B cell (primary cell): ENCODE data around the gene BSDC1. TPM values are rescaled to one million over a fixed set of nuclear protein-coding genes. Genes with fewer than 3 reads are reported as not detected.

Experiments used
- ATAC-seq: fragments of 200-7000 bp; cut with Tn5 transposase; one replicate; pipeline ENCODE4 v1.10.0; 2021; ENCODE audit warnings: low read depth, mild to moderate bottlenecking, moderate number of reproducible peaks, moderate library complexity
- CTCF ChIA-PET: fragments of 350-600 bp; sonication (Branson Sonifier 250); formaldehyde crosslinking; loops from one replicate; lab custom pipeline; 2021; ENCODE audit warnings: antibody characterized with exemption, inconsistent platforms; lab: Charles Lee
- POLR2A ChIA-PET: fragments of 350-600 bp; sonication (Branson Sonifier 250); formaldehyde crosslinking; loops from one replicate; lab custom pipeline; 2021; ENCODE audit warnings: antibody characterized with exemption; lab: Charles Lee
- DNase-seq: peaks from one replicate; pipeline ENCODE4 v3.0.0; 2013
- H2AFZ ChIP-seq: 2 replicates; pipeline ENCODE4 v1.6.1; 2012; ENCODE audit warnings: mild to moderate bottlenecking, low read depth, low read length; ENCODE audit not compliant: insufficient read depth, poor library complexity, severe bottlenecking
- H3K27ac ChIP-seq, 2 donors: 1 replicate in 1 of 2; 2 replicates in 1 of 2; pipeline ENCODE4 v1.5.1; 2012 to 2013; ENCODE audit warnings: low read length in 2 of 2, mild to moderate bottlenecking in 2 of 2, moderate library complexity in 1 of 2
- H3K27me3 ChIP-seq, 4 experiments: fragments of 200-600 bp in 1 of 4; sonication (generic) in 1 of 4; replicated peaks in 1 of 4; 1 replicate in 2 of 4; 2 replicates in 2 of 4; pipeline versions ENCODE4 v1.6.1 to v1.7.0; 2013 to 2016; ENCODE audit warnings: low read length in 3 of 4, mild to moderate bottlenecking in 2 of 4, mixed read lengths in 1 of 4, moderate library complexity in 1 of 4; ENCODE audit not compliant: insufficient read depth in 4 of 4, control insufficient read depth in 3 of 4; ENCODE audit errors: control extremely low read depth in 1 of 4
- H3K36me3 ChIP-seq, 2 experiments: replicated peaks in 1 of 2; 1 replicate in 1 of 2; 2 replicates in 1 of 2; pipeline versions ENCODE4 v1.6.1 to v1.7.1; 2013; ENCODE audit warnings: low read length in 1 of 2; ENCODE audit not compliant: insufficient read depth in 2 of 2, control insufficient read depth in 1 of 2; ENCODE audit errors: control extremely low read depth in 1 of 2, extremely low read depth in 1 of 2
- H3K4me1 ChIP-seq, 2 donors: fragments of 200-600 bp in 1 of 2; sonication (generic) in 1 of 2; 1 replicate in 1 of 2; 2 replicates in 1 of 2; pipeline versions ENCODE4 v1.5.1 to v1.6.1; 2013 to 2017; ENCODE audit warnings: low read length in 2 of 2; ENCODE audit not compliant: control insufficient read depth in 2 of 2, insufficient read depth in 2 of 2
- H3K4me2 ChIP-seq: replicated peaks from 2 replicates; pipeline ENCODE3; 2012; ENCODE audit warnings: mild to moderate bottlenecking, low read depth, low read length; ENCODE audit not compliant: poor library complexity, severe bottlenecking
- H3K4me3 ChIP-seq, 5 experiments: fragments of 200-600 bp in 1 of 5; sonication (generic) in 1 of 5; 1 replicate in 3 of 5; 2 replicates in 2 of 5; pipeline versions ENCODE4 v1.5.1 to v1.7.0; 2011 to 2016; ENCODE audit warnings: low read length in 4 of 5, mild to moderate bottlenecking in 4 of 5, low read depth in 2 of 5, control low read depth in 1 of 5, moderate library complexity in 1 of 5; ENCODE audit not compliant: insufficient read depth in 1 of 5; ENCODE audit errors: control extremely low read depth in 1 of 5, extremely low read depth in 1 of 5
- H3K79me2 ChIP-seq: fragments of 200-600 bp; sonication (generic); one replicate; pipeline ENCODE4 v1.6.0; 2016; ENCODE audit warnings: low read length; ENCODE audit not compliant: control insufficient read depth, insufficient read depth
- H3K9ac ChIP-seq: fragments of 200-600 bp; sonication (generic); 2 replicates; pipeline ENCODE4 v1.6.1; 2017; ENCODE audit warnings: mild to moderate bottlenecking, low read length, moderate library complexity
- H3K9me3 ChIP-seq, 3 donors: one replicate each; pipeline versions ENCODE4 v1.6.1 to v1.7.1; 2013; ENCODE audit warnings: low read length in 2 of 3; ENCODE audit not compliant: control insufficient read depth in 2 of 3, insufficient read depth in 1 of 3; ENCODE audit errors: control extremely low read depth in 1 of 3
- H4K20me1 ChIP-seq: 2 replicates; pipeline ENCODE4 v1.6.0; 2012; ENCODE audit warnings: mild to moderate bottlenecking, low read length; ENCODE audit not compliant: insufficient read depth, control insufficient read depth, poor library complexity, severe bottlenecking
- H3K27ac Mint-ChIP-seq: one replicate; pipeline ENCODE4 v1.8.0; 2021; ENCODE audit warnings: mixed read lengths
- H3K27me3 Mint-ChIP-seq: one replicate; pipeline ENCODE4 v1.8.0; 2021; ENCODE audit warnings: mixed read lengths
- H3K4me1 Mint-ChIP-seq: one replicate; pipeline ENCODE4 v1.8.0; 2021; ENCODE audit warnings: mixed read lengths
- H3K4me3 Mint-ChIP-seq: one replicate; pipeline ENCODE4 v1.8.0; 2021; ENCODE audit warnings: mixed read lengths
- H3K9me3 Mint-ChIP-seq: one replicate; pipeline ENCODE4 v1.8.0; 2022; ENCODE audit warnings: mixed read lengths; ENCODE audit not compliant: insufficient read depth
- EZH2 ChIP-seq: IDR thresholded peaks from 2 replicates; pipeline ENCODE4 v1.6.1; 2012; ENCODE audit warnings: borderline replicate concordance, low read depth, mild to moderate bottlenecking, moderate library complexity, low read length; ENCODE audit not compliant: insufficient read depth, poor library complexity, severe bottlenecking
- WGBS: methylation state at CpG from one replicate; pipeline ENCODE4 v1.1.5; 2013; ENCODE audit warnings: missing lambda C conversion rate; ENCODE audit not compliant: insufficient coverage; 5-methylcytosine and 5-hydroxymethylcytosine counted together
- intact Hi-C: fragments of 100-400 bp; cut with micrococcal nuclease; formaldehyde crosslinking; loops from one replicate; pipeline ENCODE4 v1.10.0; 2022
- polyA plus RNA-seq: library from polyadenylated mRNA; depleted of rRNA; stranded (reverse); fragments of >200 nt; gene quantifications from 2 replicates; pipeline ENCODE4 v1.2.3, GENCODE V29; 2012
- total RNA-seq, 2 donors: library from RNA; stranded (reverse); fragments of 120-200 nt in 1 of 2; gene quantifications; 1 replicate in 1 of 2; 2 replicates in 1 of 2; pipeline versions ENCODE4 v1.2.3 to v1.2.4, GENCODE V29; 2013 to 2022
- TF ChIP-seq, protein P1 (sequence below): fragments of 200-600 bp; IDR thresholded peaks from one replicate; pipeline ENCODE4 v1.8.0; 2022; ENCODE audit warnings: antibody characterized with exemption, mild to moderate bottlenecking

The BSDC1 gene
- total and polyA plus RNA-seq, 2 donors (not counting 1 experiment from before 2014, with no cell fraction given): 54.5 to 117 TPM

DNA sequence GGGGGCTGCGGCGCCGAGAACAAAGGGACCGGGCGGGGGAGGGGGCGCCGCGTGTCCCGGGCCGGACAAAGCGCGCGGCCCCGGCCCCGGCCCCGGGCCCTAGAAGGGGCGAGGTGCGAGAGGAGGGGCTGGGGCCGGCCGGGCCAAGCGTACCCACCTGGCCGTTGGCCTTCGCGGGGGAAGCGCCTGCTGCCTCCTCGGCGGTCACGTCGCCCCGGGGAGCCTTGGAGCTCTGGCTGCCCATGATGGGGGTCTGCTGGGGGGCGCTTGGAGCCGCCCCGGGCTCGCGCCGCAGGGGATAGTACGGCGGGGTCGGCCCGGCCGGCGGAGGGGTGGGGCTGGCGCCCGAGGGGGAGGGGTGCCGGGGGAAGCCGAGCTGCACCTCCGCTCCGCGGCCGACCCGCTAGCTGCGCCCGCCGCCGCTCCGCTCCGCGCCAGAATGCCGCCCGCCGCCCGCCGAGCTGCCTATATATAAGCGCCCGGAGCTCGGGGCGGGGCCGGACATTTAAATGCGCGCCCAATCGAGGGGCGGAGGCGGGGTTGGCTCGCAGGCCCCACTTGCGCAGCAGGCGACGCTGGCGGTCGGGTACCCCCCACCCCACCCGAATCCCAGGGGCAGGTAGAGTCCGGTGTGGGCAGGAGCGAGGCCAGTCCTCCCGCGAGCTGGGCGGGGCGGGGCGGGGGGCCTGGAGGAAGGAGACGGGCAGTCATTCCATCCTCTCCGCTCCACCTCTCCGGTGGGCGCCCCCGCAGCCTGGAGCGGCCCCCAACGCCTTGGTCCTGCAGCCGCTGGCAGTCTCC, 58.3 kb downstream of the BSDC1 start, which contains the start of gene MARCKSL1:
MARCKSL1 (minus strand) TSS at position 444 of the 801 bp plus-strand sequence; CDS start at position 244, 200 bp downstream.
- peaks cover 60% of the 10 kb centered on the region for H3K4me1 Mint-ChIP-seq
- Histone ChIP-seq H2AFZ (peak within 1 kb of the TSS; percentile 31), H3K27ac (peak within 1 kb of the TSS; percentile 49 to 61)

More for the DNA sequence above, 58.3 kb downstream of the BSDC1 start, which contains the start of gene MARCKSL1:
- H3K27me3 ChIP-seq: no peaks in the 10 kb centered on the region
- DNase-seq: peak; percentile 94
- Mint-ChIP-seq H3K4me3 (peak within 1 kb of the TSS; percentile 93), H3K9me3 (no peaks in the 10 kb centered on the region), H3K27ac (peak within 1 kb of the TSS; percentile 92), H3K27me3 (no peaks in the 10 kb centered on the region)
- peak within 1 kb of the TSS; percentile 75 for H3K9ac ChIP-seq
- H3K36me3 ChIP-seq: peaks cover 1 to 29% of the 10 kb centered on the region in 2 experiments
- ChIA-PET POLR2A (interaction anchor here (0.6 to 3.9 kb wide), 33 partner anchors 8 to 691 kb away, joined by 3 to 53 read pairs (median 5); partner anchors contain the start of genes BSDC1, CCDC28B, EIF3I and FAM167B), CTCF (interaction anchor here (0.6 to 6.2 kb wide), 24 partner anchors 12 to 263 kb away, joined by 3 to 71 read pairs (median 6); partner anchors contain the start of genes BSDC1, CCDC28B, IQCC and TMEM39B)
- H3K4me1 ChIP-seq: peaks cover 57 to 61% of the 10 kb centered on the region in 2 donors
- H3K79me2 ChIP-seq: peaks cover 16% of the 10 kb centered on the region
- intact Hi-C loops: loop anchor here (1.0 to 5.0 kb wide), 9 partner anchors 15 to 135 kb away; partner anchors contain the start of genes BSDC1, CCDC28B, EIF3I and TMEM234
- WGBS: 1% methylated on average over 94 of the region's 95 CpGs
- TF ChIP-seq, protein P1, sequence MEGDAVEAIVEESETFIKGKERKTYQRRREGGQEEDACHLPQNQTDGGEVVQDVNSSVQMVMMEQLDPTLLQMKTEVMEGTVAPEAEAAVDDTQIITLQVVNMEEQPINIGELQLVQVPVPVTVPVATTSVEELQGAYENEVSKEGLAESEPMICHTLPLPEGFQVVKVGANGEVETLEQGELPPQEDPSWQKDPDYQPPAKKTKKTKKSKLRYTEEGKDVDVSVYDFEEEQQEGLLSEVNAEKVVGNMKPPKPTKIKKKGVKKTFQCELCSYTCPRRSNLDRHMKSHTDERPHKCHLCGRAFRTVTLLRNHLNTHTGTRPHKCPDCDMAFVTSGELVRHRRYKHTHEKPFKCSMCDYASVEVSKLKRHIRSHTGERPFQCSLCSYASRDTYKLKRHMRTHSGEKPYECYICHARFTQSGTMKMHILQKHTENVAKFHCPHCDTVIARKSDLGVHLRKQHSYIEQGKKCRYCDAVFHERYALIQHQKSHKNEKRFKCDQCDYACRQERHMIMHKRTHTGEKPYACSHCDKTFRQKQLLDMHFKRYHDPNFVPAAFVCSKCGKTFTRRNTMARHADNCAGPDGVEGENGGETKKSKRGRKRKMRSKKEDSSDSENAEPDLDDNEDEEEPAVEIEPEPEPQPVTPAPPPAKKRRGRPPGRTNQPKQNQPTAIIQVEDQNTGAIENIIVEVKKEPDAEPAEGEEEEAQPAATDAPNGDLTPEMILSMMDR: no peak
- TF ChIP-seq EZH2: no peak
- H3K4me2 ChIP-seq: peak within 1 kb of the TSS; percentile 89
- no peaks in the 10 kb centered on the region for H3K9me3 ChIP-seq
- H4K20me1 ChIP-seq: peaks cover 35% of the 10 kb centered on the region
- peak; percentile 61 for ATAC-seq
- H3K4me3 ChIP-seq: peak within 1 kb of the TSS; percentile 5 to 78 (median 70)
